Measurements from ENCODE around the gene BTBD10.

BTBD10 gene

DNA sequence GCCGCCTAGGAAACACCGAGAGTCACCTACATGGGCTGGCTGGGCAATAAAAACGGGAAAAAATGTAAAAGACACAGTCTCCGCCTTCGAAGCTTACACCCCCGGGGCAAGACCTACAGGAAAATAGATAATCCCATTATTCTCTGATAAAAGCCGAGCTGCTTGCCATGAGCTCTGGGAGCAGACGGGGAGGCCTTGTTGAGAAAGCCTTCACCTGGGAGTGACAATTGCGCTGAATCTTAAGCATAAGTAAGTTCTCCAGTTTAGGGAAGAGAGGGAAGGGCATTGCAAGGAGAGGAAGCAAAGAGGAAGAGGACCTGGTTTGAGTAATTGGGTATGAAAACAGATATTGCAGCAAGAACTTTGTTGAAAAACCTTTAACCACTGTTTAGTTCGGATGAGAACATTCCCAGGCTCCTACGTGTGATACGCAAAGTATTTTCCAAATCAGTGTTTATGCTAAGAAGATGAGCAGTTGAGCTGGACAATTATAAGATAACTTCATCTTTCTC lies 813 bp upstream of the BTBD10 start:
- TF ChIP-seq, protein P1, sequence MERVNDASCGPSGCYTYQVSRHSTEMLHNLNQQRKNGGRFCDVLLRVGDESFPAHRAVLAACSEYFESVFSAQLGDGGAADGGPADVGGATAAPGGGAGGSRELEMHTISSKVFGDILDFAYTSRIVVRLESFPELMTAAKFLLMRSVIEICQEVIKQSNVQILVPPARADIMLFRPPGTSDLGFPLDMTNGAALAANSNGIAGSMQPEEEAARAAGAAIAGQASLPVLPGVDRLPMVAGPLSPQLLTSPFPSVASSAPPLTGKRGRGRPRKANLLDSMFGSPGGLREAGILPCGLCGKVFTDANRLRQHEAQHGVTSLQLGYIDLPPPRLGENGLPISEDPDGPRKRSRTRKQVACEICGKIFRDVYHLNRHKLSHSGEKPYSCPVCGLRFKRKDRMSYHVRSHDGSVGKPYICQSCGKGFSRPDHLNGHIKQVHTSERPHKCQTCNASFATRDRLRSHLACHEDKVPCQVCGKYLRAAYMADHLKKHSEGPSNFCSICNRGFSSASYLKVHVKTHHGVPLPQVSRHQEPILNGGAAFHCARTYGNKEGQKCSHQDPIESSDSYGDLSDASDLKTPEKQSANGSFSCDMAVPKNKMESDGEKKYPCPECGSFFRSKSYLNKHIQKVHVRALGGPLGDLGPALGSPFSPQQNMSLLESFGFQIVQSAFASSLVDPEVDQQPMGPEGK (CRISPR knock-in tag; IDR thresholded peaks at IDR 0.05; ENCODE audit: borderline replicate concordance) = no peak
- no peak for TF ChIP-seq PPARA (CRISPR knock-in tag; IDR thresholded peaks at IDR 0.05; ENCODE audit: borderline replicate concordance)
- TF ChIP-seq OSR1 (CRISPR knock-in tag; IDR thresholded peaks at IDR 0.05) = no peak
- no peak for TF ChIP-seq TCF4 (CRISPR knock-in tag; IDR thresholded peaks at IDR 0.05; ENCODE audit: borderline replicate concordance)
- TF ChIP-seq SNAI2 (CRISPR knock-in tag; IDR thresholded peaks at IDR 0.05) = no peak
- ATAC-seq = no peak

DNA sequence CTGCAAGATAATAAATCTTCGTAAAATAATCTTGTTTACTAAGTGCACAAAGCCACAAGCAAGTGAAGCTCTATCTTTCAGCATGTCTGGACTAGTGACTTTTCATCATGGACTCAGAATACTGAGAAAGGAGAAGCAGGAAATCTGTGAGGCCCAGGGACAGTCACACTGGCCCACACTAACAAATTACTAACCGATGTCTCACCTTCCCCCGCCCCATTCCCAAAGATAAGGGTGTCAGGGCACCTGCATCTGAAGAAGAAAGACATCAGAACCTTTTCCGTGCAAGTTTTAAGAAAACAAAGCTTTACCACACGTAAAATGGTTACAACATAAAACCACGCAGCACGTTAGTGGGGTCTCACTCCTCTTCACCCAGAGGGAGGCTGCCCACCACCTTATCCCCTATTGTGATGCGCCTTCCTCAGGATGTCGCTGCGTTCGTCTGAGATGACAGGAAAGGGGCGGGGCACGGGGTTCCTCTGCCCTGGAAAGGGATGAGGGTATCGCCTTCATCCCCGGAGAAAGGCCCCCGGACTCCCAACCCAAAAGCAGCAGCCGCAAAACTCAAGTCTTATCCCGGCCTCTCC lies 616 bp downstream of the BTBD10 start:
- peak; percentile 77 for ATAC-seq
- TF ChIP-seq GLIS3 (CRISPR knock-in tag; IDR thresholded peaks at IDR 0.05) = no peak
- TF ChIP-seq OSR1 (CRISPR knock-in tag; IDR thresholded peaks at IDR 0.05) = no peak
- TF ChIP-seq ZNF70 (CRISPR knock-in tag; IDR thresholded peaks at IDR 0.05) = no peak
- TF ChIP-seq ZC3H10 (CRISPR knock-in tag; IDR thresholded peaks at IDR 0.05) = no peak
- TF ChIP-seq TOX (CRISPR knock-in tag; IDR thresholded peaks at IDR 0.05; ENCODE audit: borderline replicate concordance) = no peak

DNA sequence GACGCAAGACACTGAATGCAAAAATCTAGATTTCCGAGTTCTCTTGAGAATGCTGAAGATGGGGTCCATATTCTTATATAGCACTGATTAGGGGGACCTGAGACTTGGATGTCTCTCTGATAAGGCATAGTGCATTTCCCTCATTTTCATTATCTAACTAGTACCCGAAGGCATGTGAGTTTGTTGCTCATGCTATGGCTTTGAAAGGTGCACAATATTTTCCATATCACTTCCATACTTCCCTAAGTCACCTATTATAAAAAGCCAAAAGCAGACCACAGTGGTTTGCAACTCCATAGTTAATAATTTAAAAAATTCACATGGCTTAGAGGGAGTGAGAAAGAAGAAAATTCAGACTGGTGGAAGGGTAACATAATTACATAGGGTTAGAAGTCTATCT lies 1.7 kb downstream of the BTBD10 start:
- TF ChIP-seq OSR1 (CRISPR knock-in tag; IDR thresholded peaks at IDR 0.05) (no peak), ZNF565 (CRISPR knock-in tag; conservative IDR thresholded peaks at IDR 0.05; ENCODE audit: low read depth) (no peak), ZFP3 (CRISPR knock-in tag; IDR thresholded peaks at IDR 0.05) (no peak), TOX (CRISPR knock-in tag; IDR thresholded peaks at IDR 0.05; ENCODE audit: borderline replicate concordance) (no peak), CSDC2 (CRISPR knock-in tag; IDR thresholded peaks at IDR 0.05) (no peak), ARNTL (CRISPR knock-in tag; IDR thresholded peaks at IDR 0.05; ENCODE audit: borderline replicate concordance, low read depth) (no peak), BACH2 (CRISPR knock-in tag; IDR thresholded peaks at IDR 0.05; ENCODE audit: borderline replicate concordance) (no peak), ZNF70 (CRISPR knock-in tag; IDR thresholded peaks at IDR 0.05) (no peak), ZC3H10 (CRISPR knock-in tag; IDR thresholded peaks at IDR 0.05) (no peak), SNAI2 (CRISPR knock-in tag; IDR thresholded peaks at IDR 0.05) (no peak), PPARA (CRISPR knock-in tag; IDR thresholded peaks at IDR 0.05; ENCODE audit: borderline replicate concordance) (no peak)
- TF ChIP-seq, protein P1 (CRISPR knock-in tag; IDR thresholded peaks at IDR 0.05; ENCODE audit: borderline replicate concordance) = no peak
- TF ChIP-seq, protein P2, sequence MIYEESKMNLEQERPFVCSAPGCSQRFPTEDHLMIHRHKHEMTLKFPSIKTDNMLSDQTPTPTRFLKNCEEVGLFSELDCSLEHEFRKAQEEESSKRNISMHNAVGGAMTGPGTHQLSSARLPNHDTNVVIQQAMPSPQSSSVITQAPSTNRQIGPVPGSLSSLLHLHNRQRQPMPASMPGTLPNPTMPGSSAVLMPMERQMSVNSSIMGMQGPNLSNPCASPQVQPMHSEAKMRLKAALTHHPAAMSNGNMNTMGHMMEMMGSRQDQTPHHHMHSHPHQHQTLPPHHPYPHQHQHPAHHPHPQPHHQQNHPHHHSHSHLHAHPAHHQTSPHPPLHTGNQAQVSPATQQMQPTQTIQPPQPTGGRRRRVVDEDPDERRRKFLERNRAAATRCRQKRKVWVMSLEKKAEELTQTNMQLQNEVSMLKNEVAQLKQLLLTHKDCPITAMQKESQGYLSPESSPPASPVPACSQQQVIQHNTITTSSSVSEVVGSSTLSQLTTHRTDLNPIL (CRISPR knock-in tag; IDR thresholded peaks at IDR 0.05; ENCODE audit: low read depth) = no peak
- no peak for ATAC-seq

DNA sequence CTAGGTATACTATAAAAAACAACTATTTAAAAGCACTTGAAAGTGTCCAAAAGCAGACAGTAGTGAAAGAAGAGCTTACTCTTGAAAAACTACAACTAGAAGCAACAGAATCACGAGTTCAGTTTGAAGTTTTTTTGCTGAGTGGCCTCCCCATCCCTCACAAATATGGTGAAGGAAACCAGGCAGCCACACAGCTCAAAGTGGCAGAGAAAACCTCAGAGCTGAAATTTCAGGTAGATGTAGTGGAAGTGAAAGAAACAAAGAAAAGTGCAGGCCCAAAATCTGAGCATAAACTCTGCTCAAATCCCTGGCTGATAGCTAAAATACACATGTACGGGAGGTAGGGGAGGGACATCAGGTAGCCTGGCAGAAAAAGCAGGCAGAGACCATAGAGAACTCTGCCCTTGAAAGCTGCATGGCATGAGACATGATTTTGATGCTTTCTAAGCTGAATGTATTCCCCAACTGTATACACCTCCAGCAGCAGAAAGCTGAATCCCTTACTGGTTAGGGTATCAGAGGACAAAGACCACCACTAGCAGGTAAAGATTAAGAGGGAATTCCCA lies 12.1 kb downstream of the BTBD10 start:
- TF ChIP-seq TOX (CRISPR knock-in tag; IDR thresholded peaks at IDR 0.05; ENCODE audit: borderline replicate concordance) (no peak), SNAI2 (CRISPR knock-in tag; IDR thresholded peaks at IDR 0.05) (no peak), ZNF8 (CRISPR knock-in tag; IDR thresholded peaks at IDR 0.05) (no peak), PPARA (CRISPR knock-in tag; IDR thresholded peaks at IDR 0.05; ENCODE audit: borderline replicate concordance) (no peak), OSR1 (CRISPR knock-in tag; IDR thresholded peaks at IDR 0.05) (no peak), BACH2 (CRISPR knock-in tag; IDR thresholded peaks at IDR 0.05; ENCODE audit: borderline replicate concordance) (no peak), ZC3H10 (CRISPR knock-in tag; IDR thresholded peaks at IDR 0.05) (no peak), TCF4 (CRISPR knock-in tag; IDR thresholded peaks at IDR 0.05; ENCODE audit: borderline replicate concordance) (no peak), ESRRG (CRISPR knock-in tag; IDR thresholded peaks at IDR 0.05) (no peak)
- TF ChIP-seq, protein P1 (CRISPR knock-in tag; IDR thresholded peaks at IDR 0.05; ENCODE audit: borderline replicate concordance) = no peak
- TF ChIP-seq, protein P3, sequence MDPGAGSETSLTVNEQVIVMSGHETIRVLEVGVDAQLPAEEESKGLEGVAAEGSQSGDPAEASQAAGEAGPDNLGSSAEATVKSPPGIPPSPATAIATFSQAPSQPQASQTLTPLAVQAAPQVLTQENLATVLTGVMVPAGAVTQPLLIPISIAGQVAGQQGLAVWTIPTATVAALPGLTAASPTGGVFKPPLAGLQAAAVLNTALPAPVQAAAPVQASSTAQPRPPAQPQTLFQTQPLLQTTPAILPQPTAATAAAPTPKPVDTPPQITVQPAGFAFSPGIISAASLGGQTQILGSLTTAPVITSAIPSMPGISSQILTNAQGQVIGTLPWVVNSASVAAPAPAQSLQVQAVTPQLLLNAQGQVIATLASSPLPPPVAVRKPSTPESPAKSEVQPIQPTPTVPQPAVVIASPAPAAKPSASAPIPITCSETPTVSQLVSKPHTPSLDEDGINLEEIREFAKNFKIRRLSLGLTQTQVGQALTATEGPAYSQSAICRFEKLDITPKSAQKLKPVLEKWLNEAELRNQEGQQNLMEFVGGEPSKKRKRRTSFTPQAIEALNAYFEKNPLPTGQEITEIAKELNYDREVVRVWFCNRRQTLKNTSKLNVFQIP (CRISPR knock-in tag; IDR thresholded peaks at IDR 0.05; ENCODE audit: borderline replicate concordance, low read depth) = no peak
- TF ChIP-seq, protein P4, sequence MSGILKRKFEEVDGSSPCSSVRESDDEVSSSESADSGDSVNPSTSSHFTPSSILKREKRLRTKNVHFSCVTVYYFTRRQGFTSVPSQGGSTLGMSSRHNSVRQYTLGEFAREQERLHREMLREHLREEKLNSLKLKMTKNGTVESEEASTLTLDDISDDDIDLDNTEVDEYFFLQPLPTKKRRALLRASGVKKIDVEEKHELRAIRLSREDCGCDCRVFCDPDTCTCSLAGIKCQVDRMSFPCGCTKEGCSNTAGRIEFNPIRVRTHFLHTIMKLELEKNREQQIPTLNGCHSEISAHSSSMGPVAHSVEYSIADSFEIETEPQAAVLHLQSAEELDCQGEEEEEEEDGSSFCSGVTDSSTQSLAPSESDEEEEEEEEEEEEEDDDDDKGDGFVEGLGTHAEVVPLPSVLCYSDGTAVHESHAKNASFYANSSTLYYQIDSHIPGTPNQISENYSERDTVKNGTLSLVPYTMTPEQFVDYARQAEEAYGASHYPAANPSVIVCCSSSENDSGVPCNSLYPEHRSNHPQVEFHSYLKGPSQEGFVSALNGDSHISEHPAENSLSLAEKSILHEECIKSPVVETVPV (CRISPR knock-in tag; IDR thresholded peaks at IDR 0.05) = no peak
- TF ChIP-seq, protein P5, sequence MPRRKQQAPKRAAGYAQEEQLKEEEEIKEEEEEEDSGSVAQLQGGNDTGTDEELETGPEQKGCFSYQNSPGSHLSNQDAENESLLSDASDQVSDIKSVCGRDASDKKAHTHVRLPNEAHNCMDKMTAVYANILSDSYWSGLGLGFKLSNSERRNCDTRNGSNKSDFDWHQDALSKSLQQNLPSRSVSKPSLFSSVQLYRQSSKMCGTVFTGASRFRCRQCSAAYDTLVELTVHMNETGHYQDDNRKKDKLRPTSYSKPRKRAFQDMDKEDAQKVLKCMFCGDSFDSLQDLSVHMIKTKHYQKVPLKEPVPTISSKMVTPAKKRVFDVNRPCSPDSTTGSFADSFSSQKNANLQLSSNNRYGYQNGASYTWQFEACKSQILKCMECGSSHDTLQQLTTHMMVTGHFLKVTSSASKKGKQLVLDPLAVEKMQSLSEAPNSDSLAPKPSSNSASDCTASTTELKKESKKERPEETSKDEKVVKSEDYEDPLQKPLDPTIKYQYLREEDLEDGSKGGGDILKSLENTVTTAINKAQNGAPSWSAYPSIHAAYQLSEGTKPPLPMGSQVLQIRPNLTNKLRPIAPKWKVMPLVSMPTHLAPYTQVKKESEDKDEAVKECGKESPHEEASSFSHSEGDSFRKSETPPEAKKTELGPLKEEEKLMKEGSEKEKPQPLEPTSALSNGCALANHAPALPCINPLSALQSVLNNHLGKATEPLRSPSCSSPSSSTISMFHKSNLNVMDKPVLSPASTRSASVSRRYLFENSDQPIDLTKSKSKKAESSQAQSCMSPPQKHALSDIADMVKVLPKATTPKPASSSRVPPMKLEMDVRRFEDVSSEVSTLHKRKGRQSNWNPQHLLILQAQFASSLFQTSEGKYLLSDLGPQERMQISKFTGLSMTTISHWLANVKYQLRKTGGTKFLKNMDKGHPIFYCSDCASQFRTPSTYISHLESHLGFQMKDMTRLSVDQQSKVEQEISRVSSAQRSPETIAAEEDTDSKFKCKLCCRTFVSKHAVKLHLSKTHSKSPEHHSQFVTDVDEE (CRISPR knock-in tag; IDR thresholded peaks at IDR 0.05) = no peak
- no peak for ATAC-seq

All from SK-N-SH treated with all-trans-retinoic acid at 6 μM for 48 hours (cell line).